ENCODE measurements around the gene VKORC1L1.
"Not testable (repeated sequence)": the region's sequence is repeated elsewhere in the genome, so short reads cannot be mapped to it uniquely, and the experiment has no call there.

Gene VKORC1L1

DNA sequence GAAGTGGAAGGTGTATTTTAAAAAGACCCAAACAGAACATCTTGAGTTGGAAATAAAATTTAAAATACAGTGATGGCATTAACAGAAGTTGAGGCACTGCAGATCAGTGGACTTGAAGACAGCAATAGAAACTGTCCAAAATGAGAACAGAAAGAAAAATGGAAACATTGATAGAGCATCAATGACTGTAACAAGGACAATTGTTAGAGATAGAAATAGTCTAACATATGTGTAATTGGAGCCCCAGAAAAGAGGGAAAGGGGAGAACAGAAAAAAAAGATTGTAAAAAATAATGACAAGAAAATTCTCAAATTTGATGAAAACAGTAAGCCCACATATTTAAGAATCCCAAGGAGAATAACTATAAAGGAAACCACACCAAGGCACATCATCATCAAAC is 29.4 kb downstream of the VKORC1L1 start:
- H3K27ac Mint-ChIP-seq, result no peak overlapping the region
- peaks cover 4% of the 10 kb centered on the region for H3K4me1 Mint-ChIP-seq (ENCODE audit: low read depth)
- no peak overlapping the region for H3K4me3 Mint-ChIP-seq
- H3K36me3 Mint-ChIP-seq (ENCODE audit: low read depth), result peaks cover 48% of the 10 kb centered on the region
- H3K27me3 Mint-ChIP-seq, result no peaks in the 10 kb centered on the region
- peaks cover 16% of the 10 kb centered on the region for H3K9me3 Mint-ChIP-seq

DNA sequence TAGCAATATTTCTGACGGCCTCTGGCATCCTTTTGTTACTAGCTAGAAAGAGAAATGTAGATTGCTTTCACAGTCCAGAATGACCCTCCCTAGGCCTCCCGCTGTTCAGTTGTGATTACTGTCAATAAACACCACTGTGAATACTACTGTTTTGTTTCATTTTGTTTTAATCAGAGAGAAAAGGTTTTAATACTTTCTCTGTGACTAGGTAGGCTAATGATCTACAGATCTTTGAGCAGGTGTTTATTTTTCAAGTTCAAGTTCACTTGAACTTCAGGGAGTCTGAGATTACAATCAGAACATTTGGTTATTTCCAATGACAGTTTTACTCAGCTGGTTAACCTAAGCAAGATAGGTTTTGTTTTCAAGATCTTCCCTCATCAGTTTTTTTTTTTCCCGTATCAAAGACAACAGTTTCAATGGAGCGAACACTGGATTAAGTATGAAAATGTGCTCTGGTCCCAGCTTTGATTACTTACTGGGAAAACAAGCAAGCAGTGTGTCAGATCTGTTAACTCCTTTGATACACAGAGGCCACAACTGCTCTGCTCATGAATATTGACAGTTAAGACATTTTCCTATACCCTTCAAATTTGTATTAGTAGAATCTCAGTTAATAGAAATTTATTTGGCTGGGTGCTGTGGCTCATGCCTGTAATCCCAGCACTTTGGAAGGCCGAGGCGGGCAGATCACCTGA is 34.8 kb downstream of the VKORC1L1 start:
- no peak overlapping the region for H3K4me3 Mint-ChIP-seq
- no peaks in the 10 kb centered on the region for H3K27me3 Mint-ChIP-seq
- peaks cover 6% of the 10 kb centered on the region for H3K4me1 Mint-ChIP-seq (ENCODE audit: low read depth)
- H3K9me3 Mint-ChIP-seq, result peaks cover 3% of the 10 kb centered on the region
- no peak overlapping the region for H3K27ac Mint-ChIP-seq
- H3K36me3 Mint-ChIP-seq (ENCODE audit: low read depth), result peaks cover 14% of the 10 kb centered on the region

DNA sequence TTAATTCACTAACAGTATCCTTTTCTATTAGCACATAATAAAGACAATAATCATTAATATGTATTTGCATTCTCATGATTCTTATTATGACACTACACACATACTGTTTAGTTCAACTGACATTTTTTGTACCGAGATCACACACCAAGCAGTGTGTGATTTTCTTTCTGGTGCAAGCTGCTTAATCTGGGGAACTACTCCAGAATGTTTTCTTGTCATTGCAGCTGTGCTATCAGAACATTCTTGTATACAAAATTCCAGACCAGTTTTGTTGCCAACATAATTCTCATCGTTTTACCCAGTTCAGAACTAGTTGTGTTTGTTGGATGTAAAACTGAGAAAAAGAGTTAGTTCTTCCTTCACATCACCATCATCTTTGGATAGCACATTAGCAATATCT is 37.4 kb downstream of the VKORC1L1 start:
- Mint-ChIP-seq H3K9me3 (no peaks in the 10 kb centered on the region), H3K4me1 (ENCODE audit: low read depth) (peaks cover 6% of the 10 kb centered on the region), H3K27ac (no peak overlapping the region), H3K27me3 (no peaks in the 10 kb centered on the region), H3K36me3 (ENCODE audit: low read depth) (peaks cover 12% of the 10 kb centered on the region), H3K4me3 (no peak overlapping the region)

DNA sequence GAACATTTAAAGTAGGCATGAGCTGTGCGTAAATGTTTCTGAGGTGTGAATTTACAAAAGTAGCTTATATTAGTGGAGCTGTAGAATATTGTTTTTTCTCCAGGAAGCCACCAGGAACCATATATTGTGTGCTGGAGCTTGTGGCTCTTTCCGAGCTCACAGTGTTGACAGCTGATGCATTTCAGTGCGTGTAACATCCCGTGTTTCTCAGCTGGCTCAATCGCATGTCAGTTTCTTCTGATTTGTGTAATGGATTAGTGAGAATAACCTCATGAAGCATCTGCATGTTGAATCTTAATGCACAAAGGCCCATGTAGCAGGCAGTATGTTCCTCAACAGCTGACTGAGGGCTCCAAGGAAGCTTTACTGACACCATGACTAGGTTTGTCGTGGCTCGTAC is 39.4 kb downstream of the VKORC1L1 start:
- Mint-ChIP-seq H3K4me1 (ENCODE audit: low read depth) (peaks cover 3% of the 10 kb centered on the region), H3K27me3 (no peaks in the 10 kb centered on the region), H3K36me3 (ENCODE audit: low read depth) (peaks cover 15% of the 10 kb centered on the region), H3K27ac (no peak overlapping the region), H3K9me3 (no peaks in the 10 kb centered on the region), H3K4me3 (no peak overlapping the region)

DNA sequence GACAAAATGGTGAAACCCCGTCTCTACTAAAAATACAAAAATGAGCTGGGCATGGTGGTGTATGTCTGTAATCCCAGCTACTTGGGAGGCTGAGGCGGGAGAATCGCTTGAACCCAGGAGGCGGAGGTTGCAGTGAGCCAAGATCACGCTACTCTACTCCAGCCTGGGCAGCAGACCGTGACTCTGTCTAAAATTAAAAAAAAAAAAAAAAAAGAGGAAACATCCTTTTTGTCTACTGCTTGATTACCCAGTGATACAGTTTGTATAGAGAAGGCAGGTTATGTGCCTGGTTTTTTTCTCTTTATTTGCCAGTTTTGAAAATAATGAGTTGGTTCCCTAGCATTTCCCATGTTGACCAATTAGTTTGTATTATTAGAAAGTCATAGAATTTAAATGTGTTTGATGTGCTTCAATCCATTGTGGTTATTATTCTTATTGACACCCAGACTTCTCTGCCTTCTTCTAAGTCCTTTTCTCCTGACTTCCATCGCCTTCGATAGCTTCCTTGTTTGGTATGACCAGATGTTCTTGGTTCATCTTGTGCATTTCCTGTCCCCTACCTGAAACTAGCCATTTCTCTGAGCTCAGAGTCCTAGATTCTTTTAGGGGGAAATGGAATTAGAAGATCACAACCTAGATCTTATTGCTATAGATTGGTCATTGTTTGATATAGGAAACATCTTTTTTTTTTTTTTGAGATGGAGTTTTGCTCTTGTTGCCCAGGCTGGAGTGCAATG is 43.2 kb downstream of the VKORC1L1 start:
- H3K27ac Mint-ChIP-seq, result no peak overlapping the region
- H3K4me3 Mint-ChIP-seq, result no peak overlapping the region
- H3K27me3 Mint-ChIP-seq, result no peaks in the 10 kb centered on the region
- H3K36me3 Mint-ChIP-seq (ENCODE audit: low read depth), result peaks cover 32% of the 10 kb centered on the region
- no peaks in the 10 kb centered on the region for H3K4me1 Mint-ChIP-seq (ENCODE audit: low read depth)
- no peaks in the 10 kb centered on the region for H3K9me3 Mint-ChIP-seq

DNA sequence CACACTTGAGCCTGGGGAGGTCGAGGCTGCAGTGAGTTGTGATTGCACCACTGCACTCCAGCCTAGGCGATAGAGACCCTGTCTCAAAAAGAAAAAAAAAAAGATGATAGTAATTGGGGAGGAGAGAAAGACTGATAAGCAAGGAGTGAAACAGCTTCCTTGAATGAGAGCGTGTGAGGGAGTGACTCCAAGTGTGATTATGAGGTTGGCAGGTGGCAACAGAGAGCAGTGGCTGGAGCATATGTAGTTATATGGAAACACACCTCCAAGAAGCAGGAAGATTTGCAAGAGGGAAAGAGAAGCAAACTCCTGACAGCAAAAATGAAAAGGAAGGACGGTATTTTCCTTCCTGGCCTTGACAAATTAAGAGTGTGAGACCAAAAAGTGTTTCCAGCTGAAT is 50.4 kb downstream of the VKORC1L1 start:
- Mint-ChIP-seq H3K27ac (no peak overlapping the region), H3K4me3 (no peak overlapping the region), H3K4me1 (ENCODE audit: low read depth) (peaks cover 4% of the 10 kb centered on the region), H3K36me3 (ENCODE audit: low read depth) (peaks cover 27% of the 10 kb centered on the region), H3K9me3 (no peaks in the 10 kb centered on the region), H3K27me3 (no peaks in the 10 kb centered on the region)

DNA sequence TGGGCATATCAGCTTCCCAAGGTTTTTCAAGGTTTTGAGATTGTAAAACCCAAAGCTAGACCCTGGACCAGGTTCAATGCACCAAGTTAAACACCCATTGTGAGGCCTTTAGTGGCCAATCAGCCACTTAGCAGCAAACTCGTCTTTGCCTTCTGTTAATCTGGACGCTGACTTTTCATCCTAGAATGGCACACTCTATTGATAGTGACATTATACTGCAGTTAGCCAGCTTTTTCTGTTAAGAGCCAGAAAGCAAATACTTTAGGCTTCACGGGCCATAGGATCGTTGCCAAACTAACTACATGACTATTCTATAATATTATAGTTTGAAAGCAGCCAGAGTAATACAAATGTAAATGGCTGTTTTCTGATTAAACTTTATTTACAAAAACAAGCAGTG is 51.3 kb downstream of the VKORC1L1 start:
- H3K27ac Mint-ChIP-seq, result no peak overlapping the region
- H3K27me3 Mint-ChIP-seq, result no peaks in the 10 kb centered on the region
- H3K4me3 Mint-ChIP-seq, result no peak overlapping the region
- no peaks in the 10 kb centered on the region for H3K9me3 Mint-ChIP-seq
- peaks cover 26% of the 10 kb centered on the region for H3K36me3 Mint-ChIP-seq (ENCODE audit: low read depth)
- peaks cover 4% of the 10 kb centered on the region for H3K4me1 Mint-ChIP-seq (ENCODE audit: low read depth)

DNA sequence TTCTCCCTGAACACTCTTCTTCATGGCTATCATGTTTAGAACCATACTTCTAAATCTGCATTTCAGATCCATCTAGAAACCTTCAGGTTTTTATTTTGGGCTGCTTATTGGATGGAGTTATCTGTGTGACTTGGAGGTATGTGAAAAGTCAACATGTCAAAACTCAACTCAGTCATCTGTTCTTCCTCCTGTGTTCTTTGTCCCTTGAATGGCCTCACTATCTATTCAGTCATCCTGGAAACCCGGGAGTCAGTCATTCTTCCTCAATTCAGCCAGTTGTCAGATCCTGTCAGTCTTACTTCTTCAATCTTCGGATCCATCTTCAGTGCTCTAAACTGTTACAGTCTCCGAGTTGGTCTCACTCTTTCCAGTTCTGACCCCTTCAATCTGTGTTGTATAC is 52.2 kb downstream of the VKORC1L1 start:
- peaks cover 4% of the 10 kb centered on the region for H3K4me1 Mint-ChIP-seq (ENCODE audit: low read depth)
- no peak overlapping the region for H3K4me3 Mint-ChIP-seq
- H3K27ac Mint-ChIP-seq, result no peak overlapping the region
- H3K9me3 Mint-ChIP-seq, result no peaks in the 10 kb centered on the region
- H3K36me3 Mint-ChIP-seq (ENCODE audit: low read depth), result peaks cover 24% of the 10 kb centered on the region
- no peaks in the 10 kb centered on the region for H3K27me3 Mint-ChIP-seq

DNA sequence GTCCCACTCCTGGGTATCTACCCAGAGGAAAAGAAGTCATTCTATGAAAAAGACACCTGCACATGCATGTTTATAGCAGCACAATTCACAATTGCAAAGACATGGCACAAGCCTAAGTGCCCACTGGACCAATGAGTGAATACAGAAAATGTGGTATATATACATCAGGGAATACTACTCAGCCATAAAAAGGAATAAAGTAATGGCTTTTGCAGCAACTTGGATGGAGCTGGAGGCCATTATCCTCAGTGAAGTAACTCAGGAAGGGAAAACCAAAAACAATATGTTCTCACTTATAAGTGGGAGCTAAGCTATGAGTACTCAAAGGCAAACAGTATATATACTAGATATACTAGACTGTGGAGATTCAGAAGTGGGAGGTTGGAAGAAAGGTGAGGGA is 53.7 kb downstream of the VKORC1L1 start:
- Mint-ChIP-seq H3K36me3 (ENCODE audit: low read depth) (peaks cover 20% of the 10 kb centered on the region), H3K4me3 (no peak overlapping the region), H3K9me3 (no peaks in the 10 kb centered on the region), H3K27me3 (no peaks in the 10 kb centered on the region), H3K4me1 (ENCODE audit: low read depth) (peaks cover 4% of the 10 kb centered on the region), H3K27ac (no peak overlapping the region)

DNA sequence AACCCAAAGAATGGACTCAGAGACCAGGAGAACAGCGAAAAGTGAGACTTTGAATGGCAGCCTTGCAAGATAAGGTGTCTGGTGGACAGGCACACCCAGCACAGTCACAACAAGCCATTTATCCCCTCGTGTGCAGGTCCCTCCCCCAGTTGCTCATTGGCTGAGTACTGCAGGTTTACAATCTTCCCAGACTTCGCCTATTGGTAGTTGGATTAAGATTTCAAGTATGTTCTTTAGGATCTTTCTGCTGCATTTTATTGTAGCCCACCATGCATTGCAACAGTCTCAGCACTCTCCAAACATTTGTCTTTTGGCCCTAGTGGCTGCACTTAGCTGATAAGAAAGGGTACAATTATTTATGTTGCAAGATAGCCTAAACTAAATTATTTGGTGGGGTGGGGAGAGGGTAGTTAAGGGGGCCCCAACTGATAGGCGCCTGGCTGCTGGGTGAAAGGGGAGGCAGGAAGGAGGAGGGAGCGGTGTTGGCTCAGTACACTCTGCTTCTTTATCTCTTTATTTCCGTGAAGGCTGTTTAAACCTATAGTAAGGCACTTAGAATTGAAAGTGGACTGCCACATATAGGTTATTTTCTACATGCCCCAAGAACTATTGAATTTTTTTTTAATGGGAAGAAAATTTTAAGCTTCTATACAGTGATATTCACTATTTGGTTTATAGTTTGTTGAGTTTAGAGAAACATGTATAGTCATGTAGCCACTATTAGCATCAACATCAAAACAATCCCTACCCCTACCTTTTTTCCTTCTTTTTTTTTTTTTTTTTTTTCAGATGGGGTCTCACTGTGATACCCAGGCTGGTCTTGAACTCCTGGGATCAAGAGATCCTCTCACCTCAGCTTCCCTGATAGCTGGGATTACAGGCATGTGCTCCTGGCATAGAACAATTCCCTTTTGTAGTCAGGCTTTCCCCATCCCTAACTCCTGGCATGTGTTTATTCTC is 54.9 kb downstream of the VKORC1L1 start:
- H3K27ac Mint-ChIP-seq, result no peak overlapping the region
- H3K4me3 Mint-ChIP-seq, result no peak overlapping the region
- H3K9me3 Mint-ChIP-seq, result no peaks in the 10 kb centered on the region
- peaks cover 4% of the 10 kb centered on the region for H3K4me1 Mint-ChIP-seq (ENCODE audit: low read depth)
- H3K27me3 Mint-ChIP-seq, result no peaks in the 10 kb centered on the region
- H3K36me3 Mint-ChIP-seq (ENCODE audit: low read depth), result peaks cover 14% of the 10 kb centered on the region

DNA sequence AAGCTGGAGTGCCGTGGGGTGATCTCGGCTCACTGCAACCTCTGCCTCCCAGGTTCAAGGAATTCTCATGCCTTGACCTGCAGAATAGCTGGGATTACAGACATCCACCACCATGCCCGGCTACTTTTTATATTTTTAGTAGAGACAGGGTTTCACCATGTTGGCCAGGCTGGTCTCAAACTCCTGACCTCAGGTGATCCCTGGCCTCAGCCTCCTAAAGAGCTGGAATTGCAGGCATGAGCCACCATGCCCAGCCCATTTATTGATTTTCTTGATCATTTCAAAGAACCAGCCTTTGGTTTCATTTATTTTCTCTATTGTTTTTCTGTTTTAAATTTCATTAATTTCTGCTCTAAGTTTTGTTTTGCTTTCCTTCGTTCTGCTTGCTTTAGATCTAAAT is 58.8 kb downstream of the VKORC1L1 start:
- peaks cover 24% of the 10 kb centered on the region for H3K36me3 Mint-ChIP-seq (ENCODE audit: low read depth)
- H3K27me3 Mint-ChIP-seq, result no peaks in the 10 kb centered on the region
- H3K4me3 Mint-ChIP-seq, result no peak overlapping the region
- no peaks in the 10 kb centered on the region for H3K9me3 Mint-ChIP-seq
- no peak overlapping the region for H3K27ac Mint-ChIP-seq
- H3K4me1 Mint-ChIP-seq (ENCODE audit: low read depth), result peaks cover 4% of the 10 kb centered on the region

DNA sequence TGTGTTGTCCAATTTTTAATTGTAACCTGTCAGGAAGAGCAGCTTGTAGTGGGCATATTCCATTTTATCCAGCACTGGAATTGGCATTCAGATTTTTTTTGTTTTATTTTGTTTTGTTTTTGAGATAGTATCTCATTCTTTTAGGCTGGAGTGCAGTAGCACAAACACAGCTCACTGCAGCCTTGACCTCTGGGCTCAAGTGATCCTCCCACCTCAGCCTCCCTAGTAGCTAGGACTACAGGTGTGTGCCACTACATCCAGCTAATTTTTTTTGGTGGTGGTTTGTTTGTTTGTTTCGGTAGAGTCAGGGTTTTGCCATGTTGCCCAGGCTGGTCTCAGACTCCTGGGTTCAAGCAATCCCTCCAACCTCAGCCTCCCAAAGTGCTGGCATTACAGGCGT is 64.4 kb downstream of the VKORC1L1 start:
- Mint-ChIP-seq H3K27ac (no peak overlapping the region), H3K4me3 (no peak overlapping the region), H3K4me1 (ENCODE audit: low read depth) (no peaks in the 10 kb centered on the region), H3K27me3 (no peaks in the 10 kb centered on the region), H3K36me3 (ENCODE audit: low read depth) (peaks cover 47% of the 10 kb centered on the region), H3K9me3 (no peaks in the 10 kb centered on the region)

DNA sequence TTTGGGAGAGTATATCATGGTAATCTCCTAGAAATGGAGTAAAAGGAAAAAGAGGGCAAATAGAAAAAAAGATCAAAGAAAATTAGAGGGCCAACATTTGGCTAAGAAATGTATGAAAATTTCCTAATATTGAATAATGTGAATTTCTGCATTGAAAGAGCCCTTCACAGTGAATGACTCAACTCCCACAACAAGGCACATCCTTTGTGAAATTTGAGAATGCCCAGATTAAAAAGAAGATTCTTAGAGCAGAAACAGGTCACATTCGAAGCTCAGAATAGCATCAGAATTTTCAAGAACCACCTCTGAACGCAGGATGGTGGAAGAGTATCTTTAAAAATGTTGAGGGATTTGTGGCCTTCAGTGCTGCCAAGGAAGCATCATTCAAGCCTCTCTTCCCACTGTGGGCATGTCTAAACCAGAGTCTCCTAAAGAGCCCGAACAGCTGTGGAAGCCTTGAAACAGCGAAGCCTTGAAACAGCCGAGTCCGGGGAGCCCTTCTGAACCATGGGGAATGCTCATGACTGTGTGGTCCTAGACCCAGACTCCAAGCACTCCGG is 65.5 kb downstream of the VKORC1L1 start:
- no peak overlapping the region for H3K27ac Mint-ChIP-seq
- no peaks in the 10 kb centered on the region for H3K4me1 Mint-ChIP-seq (ENCODE audit: low read depth)
- no peaks in the 10 kb centered on the region for H3K9me3 Mint-ChIP-seq
- H3K27me3 Mint-ChIP-seq, result no peaks in the 10 kb centered on the region
- no peak overlapping the region for H3K4me3 Mint-ChIP-seq
- peaks cover 47% of the 10 kb centered on the region for H3K36me3 Mint-ChIP-seq (ENCODE audit: low read depth)

DNA sequence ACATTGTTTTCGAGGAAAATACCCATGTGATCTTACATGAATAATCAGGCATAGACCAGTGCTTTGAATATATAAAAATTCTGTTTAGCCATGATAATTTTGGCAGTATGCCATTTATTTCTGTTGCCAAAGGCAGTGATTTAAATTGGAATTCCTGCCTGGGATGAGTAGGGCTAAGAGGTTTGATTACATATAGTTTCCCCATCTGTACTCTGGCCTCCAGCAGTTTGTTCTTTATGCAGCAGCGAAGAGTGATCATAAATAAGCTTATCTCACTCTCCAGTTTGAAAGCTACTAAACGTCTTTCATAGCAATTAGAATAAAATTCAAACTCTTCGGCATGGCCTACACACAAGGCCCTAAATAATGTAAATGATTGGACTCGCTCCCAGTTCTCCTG is 72.9 kb downstream of the VKORC1L1 start:
- H3K4me3 Mint-ChIP-seq; H3K4me1 Mint-ChIP-seq (ENCODE audit: low read depth); H3K36me3 Mint-ChIP-seq (ENCODE audit: low read depth); H3K9me3 Mint-ChIP-seq; H3K27ac Mint-ChIP-seq; H3K27me3 Mint-ChIP-seq: not testable (repeated sequence)

DNA sequence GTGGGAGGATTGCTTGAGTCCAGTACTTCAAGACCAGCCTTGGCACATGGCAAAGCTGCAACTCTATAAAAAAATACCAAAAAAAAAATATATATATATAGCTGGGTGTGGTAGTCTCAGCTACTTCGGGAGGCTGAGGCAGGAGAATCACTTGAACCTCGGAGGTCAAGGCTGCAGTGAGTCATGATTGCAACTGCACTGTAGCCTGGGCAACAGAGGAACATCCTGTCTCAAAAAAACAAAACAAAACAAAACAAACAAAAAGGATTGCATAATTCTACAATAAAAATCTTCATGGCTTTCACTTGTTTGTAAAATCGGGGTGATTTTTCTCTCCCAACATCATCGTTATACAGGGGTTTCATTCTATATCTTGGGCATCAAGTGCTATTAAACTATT is 74.0 kb downstream of the VKORC1L1 start:
- Mint-ChIP-seq H3K9me3 (no peaks in the 10 kb centered on the region), H3K27ac (no peak overlapping the region), H3K36me3 (ENCODE audit: low read depth) (peaks cover 2% of the 10 kb centered on the region), H3K4me1 (ENCODE audit: low read depth) (no peaks in the 10 kb centered on the region), H3K4me3 (no peak overlapping the region), H3K27me3 (no peaks in the 10 kb centered on the region)

Data from stimulated activated naive CD8-positive, alpha-beta T cell treated with anti-CD3 and anti-CD28 coated beads, Interleukin-15, Interleukin-2, amounts not matched to agents 100 ng/mL and 50 ng/mL, for 24 hours (primary cell).